Endothelial cell of umbilical vein (primary cell): ENCODE measurements around the gene ACER3.

Source experiments
- CTCF ChIP-seq, 2 donors: IDR thresholded peaks; 1 replicate in 1 of 2; 2 replicates in 1 of 2; pipeline ENCODE4 v1.5.1; 2011; ENCODE audit warnings: low read length in 2 of 2, mild to moderate bottlenecking in 2 of 2, moderate library complexity in 2 of 2, control low read depth in 1 of 2, inconsistent platforms in 1 of 2, low read depth in 1 of 2; ENCODE audit not compliant: insufficient read depth in 1 of 2; ENCODE audit errors: extremely low read depth in 1 of 2
- EZH2 ChIP-seq: IDR thresholded peaks from 2 replicates; pipeline ENCODE4 v1.6.1; 2012; ENCODE audit warnings: borderline replicate concordance, low read depth, mild to moderate bottlenecking, moderate library complexity, low read length, inconsistent platforms; ENCODE audit not compliant: severe bottlenecking
- GATA2 ChIP-seq: IDR thresholded peaks from 2 replicates; pipeline ENCODE4 v1.7.0; 2011; ENCODE audit warnings: low read depth, mild to moderate bottlenecking, moderate library complexity, mixed read lengths, low read length; ENCODE audit not compliant: insufficient read length, insufficient read depth
- JUN ChIP-seq: IDR thresholded peaks from 2 replicates; pipeline ENCODE4 v1.6.1; 2011; ENCODE audit warnings: borderline replicate concordance, low read depth; ENCODE audit not compliant: insufficient read length, insufficient read depth
- MYC ChIP-seq: IDR thresholded peaks from one replicate; pipeline ENCODE4 v1.6.1; 2011; ENCODE audit warnings: mild to moderate bottlenecking, low read depth, low read length
- POLR2A ChIP-seq: IDR thresholded peaks from 2 replicates; pipeline ENCODE4 v1.6.1; 2012; ENCODE audit warnings: low read depth, mild to moderate bottlenecking, control low read depth, low read length
- POLR2AphosphoS5 ChIP-seq: IDR thresholded peaks from 2 replicates; pipeline ENCODE4 v1.6.1; 2012; ENCODE audit warnings: low read depth, mild to moderate bottlenecking, control low read depth, low read length, moderate library complexity; ENCODE audit not compliant: insufficient read depth

- TF ChIP-seq POLR2A, result no peak
- no peak for TF ChIP-seq GATA2
- TF ChIP-seq EZH2, result no peak
- no peak for TF ChIP-seq CTCF (IDR thresholded peaks at IDR 0.05; ENCODE audit: extremely low read depth in 1 of 2, insufficient read depth in 1 of 2, low read depth in 1 of 2, low read length in 2 of 2)
- no peak for TF ChIP-seq POLR2AphosphoS5
- no peak for TF ChIP-seq JUN
- TF ChIP-seq MYC, result no peak
These were observed 214.0 kb downstream of the ACER3 start for GRCh38 chr11:77074626-77075221.
